C4-2B (cell line): Measurements from ENCODE around the gene GPS2.

Source experiments
- CTCF ChIP-seq: fragments of 450-650 bp; conservative IDR thresholded peaks from 2 replicates; pipeline ENCODE4 v1.5.1; 2017; ENCODE audit warnings: mild to moderate bottlenecking
- ZFX ChIP-seq: fragments of 450-650 bp; IDR thresholded peaks from 2 replicates; pipeline ENCODE4 v1.6.1; 2017

GRCh38 chr17:7340179-7340578 is 25.0 kb upstream of the GPS2 start:
- no peak for TF ChIP-seq CTCF
- no peak for TF ChIP-seq ZFX
